Prostate gland (tissue), 2 donors: ENCODE results near the gene KRTAP5-3.

Source experiments
- CTCF ChIP-seq, 4 experiments: fragments of 200-600 bp in 2 of 4; fragments of 450-650 bp in 2 of 4; sonication (generic) in 2 of 4; IDR thresholded peaks; 1 replicate in 3 of 4; 2 replicates in 1 of 4; pipeline ENCODE4 v1.5.1; 2016 to 2019; ENCODE audit warnings: antibody characterized with exemption in 4 of 4, mild to moderate bottlenecking in 2 of 4, moderate library complexity in 2 of 4
- POLR2A ChIP-seq: fragments of 450-650 bp; IDR thresholded peaks from one replicate; pipeline ENCODE4 v1.6.1; 2016; ENCODE audit warnings: antibody characterized with exemption, mild to moderate bottlenecking
- POLR2AphosphoS5 ChIP-seq: sonication (generic); formaldehyde crosslinking; IDR thresholded peaks from one replicate; pipeline ENCODE4 v1.6.1; 2017; ENCODE audit warnings: antibody characterized with exemption

- TF ChIP-seq CTCF (IDR thresholded peaks at IDR 0.05) (no peak), POLR2A (no peak), POLR2AphosphoS5 (no peak)
These were observed 21.6 kb downstream of the KRTAP5-3 start for GRCh38 chr11:1586699-1587098.
